Measurements from ENCODE around the gene DNAJC6.
"Not testable (repeated sequence)": the region's sequence is repeated elsewhere in the genome, so short reads cannot be mapped to it uniquely, and the experiment has no call there.

DNAJC6 gene

GRCh38 chr1:65276197-65276939 is 33.0 kb upstream of the DNAJC6 start:
- DNase-seq (ENCODE audit: insufficient read length) = no peak
- no peak for TF ChIP-seq POLR2A (IDR thresholded peaks at IDR 0.05; ENCODE audit: low read depth, low read length)
- TF ChIP-seq POLR2AphosphoS5 (IDR thresholded peaks at IDR 0.05; ENCODE audit: low read depth, low read length) = no peak
- TF ChIP-seq TAF1 (IDR thresholded peaks at IDR 0.05; ENCODE audit: borderline replicate concordance, low read depth, low read length) = no peak
- FAIRE-seq = no peak

- DNase-seq (ENCODE audit: insufficient read length) (no peak), FAIRE-seq (no peak)
- no peak for TF ChIP-seq TAF1 (IDR thresholded peaks at IDR 0.05; ENCODE audit: borderline replicate concordance, low read depth, low read length)
- no peak for TF ChIP-seq POLR2A (IDR thresholded peaks at IDR 0.05; ENCODE audit: low read depth, low read length)
These were observed 31.6 kb upstream of the DNAJC6 start for GRCh38 chr1:65277605-65278347.

- DNase-seq (ENCODE audit: insufficient read length) (no peak), FAIRE-seq (no peak)
- TF ChIP-seq TAF1 (IDR thresholded peaks at IDR 0.05; ENCODE audit: borderline replicate concordance, low read depth, low read length) = no peak
- no peak for TF ChIP-seq POLR2A (IDR thresholded peaks at IDR 0.05; ENCODE audit: low read depth, low read length)
- TF ChIP-seq POLR2AphosphoS5 (IDR thresholded peaks at IDR 0.05; ENCODE audit: low read depth, low read length) = no peak
These were observed 30.8 kb upstream of the DNAJC6 start for GRCh38 chr1:65278376-65279069.

DNA sequence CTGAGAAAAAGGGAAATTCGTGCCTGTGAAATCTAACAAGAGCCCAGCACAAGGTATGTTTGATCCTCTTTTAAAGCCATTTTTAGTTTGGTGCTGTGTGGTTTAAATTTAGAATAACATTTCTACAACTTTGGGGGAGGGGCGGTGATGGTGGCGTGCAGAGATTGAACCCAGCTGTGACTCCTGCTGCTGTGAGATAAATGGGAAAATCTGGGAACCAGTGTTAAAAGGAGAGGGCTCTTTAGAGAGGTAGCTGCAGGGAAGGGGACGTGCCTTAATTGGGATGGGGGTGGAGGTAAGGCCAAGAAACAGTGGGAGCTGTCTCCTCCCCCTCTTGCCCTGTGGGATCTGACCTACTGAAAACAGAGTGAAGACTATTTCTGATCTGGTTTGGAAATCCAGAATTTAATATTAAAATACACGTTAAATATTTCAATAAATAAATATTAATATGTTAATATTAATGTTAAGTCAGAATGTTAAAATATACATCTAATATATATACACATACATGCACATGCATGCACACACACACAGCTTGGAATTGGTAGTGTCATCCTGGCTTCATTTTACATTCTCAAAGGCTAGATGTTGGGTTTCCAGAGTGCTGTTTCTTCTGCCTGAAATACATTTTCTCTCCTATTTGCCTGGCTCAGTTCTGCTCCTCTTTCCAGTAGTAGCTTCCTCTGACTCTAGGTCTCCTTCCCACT is 30.1 kb upstream of the DNAJC6 start:
- DNase-seq (ENCODE audit: insufficient read length) = no peak
- TF ChIP-seq POLR2A (IDR thresholded peaks at IDR 0.05; ENCODE audit: low read depth, low read length) (no peak), POLR2AphosphoS5 (IDR thresholded peaks at IDR 0.05; ENCODE audit: low read depth, low read length) (no peak), TAF1 (IDR thresholded peaks at IDR 0.05; ENCODE audit: borderline replicate concordance, low read depth, low read length) (no peak)
- no peak for FAIRE-seq

- DNase-seq (ENCODE audit: insufficient read length) = no peak
- TF ChIP-seq POLR2A (IDR thresholded peaks at IDR 0.05; ENCODE audit: low read depth, low read length) (no peak), POLR2AphosphoS5 (IDR thresholded peaks at IDR 0.05; ENCODE audit: low read depth, low read length) (no peak), TAF1 (IDR thresholded peaks at IDR 0.05; ENCODE audit: borderline replicate concordance, low read depth, low read length) (no peak)
- FAIRE-seq = no peak
These were observed 27.5 kb upstream of the DNAJC6 start for GRCh38 chr1:65281846-65282245.

- DNase-seq (ENCODE audit: insufficient read length) = no peak
- TF ChIP-seq POLR2A (IDR thresholded peaks at IDR 0.05; ENCODE audit: low read depth, low read length) (no peak), POLR2AphosphoS5 (IDR thresholded peaks at IDR 0.05; ENCODE audit: low read depth, low read length) (no peak), TAF1 (IDR thresholded peaks at IDR 0.05; ENCODE audit: borderline replicate concordance, low read depth, low read length) (no peak)
- FAIRE-seq = no peak
These were observed 25.1 kb upstream of the DNAJC6 start for GRCh38 chr1:65284229-65284628.

- TF ChIP-seq POLR2A (IDR thresholded peaks at IDR 0.05; ENCODE audit: low read depth, low read length) = no peak
- TF ChIP-seq POLR2AphosphoS5 (IDR thresholded peaks at IDR 0.05; ENCODE audit: low read depth, low read length) = no peak
- no peak for TF ChIP-seq TAF1 (IDR thresholded peaks at IDR 0.05; ENCODE audit: borderline replicate concordance, low read depth, low read length)
- peak; percentile 38 for FAIRE-seq
- no peak for DNase-seq (ENCODE audit: insufficient read length)
These were observed 19.9 kb upstream of the DNAJC6 start for GRCh38 chr1:65289449-65289848.

GRCh38 chr1:65291818-65292217 is 17.5 kb upstream of the DNAJC6 start:
- not testable (repeated sequence) for DNase-seq (ENCODE audit: insufficient read length); FAIRE-seq

GRCh38 chr1:65292861-65293593 is 16.3 kb upstream of the DNAJC6 start:
- TF ChIP-seq POLR2AphosphoS5 (IDR thresholded peaks at IDR 0.05; ENCODE audit: low read depth, low read length) (no peak), TAF1 (IDR thresholded peaks at IDR 0.05; ENCODE audit: borderline replicate concordance, low read depth, low read length) (no peak), POLR2A (IDR thresholded peaks at IDR 0.05; ENCODE audit: low read depth, low read length) (no peak)
- FAIRE-seq (no peak), DNase-seq (ENCODE audit: insufficient read length) (no peak)

GRCh38 chr1:65297706-65298105 is 11.6 kb upstream of the DNAJC6 start:
- TF ChIP-seq TAF1 (IDR thresholded peaks at IDR 0.05; ENCODE audit: borderline replicate concordance, low read depth, low read length) = no peak
- TF ChIP-seq POLR2A (IDR thresholded peaks at IDR 0.05; ENCODE audit: low read depth, low read length) = no peak
- TF ChIP-seq POLR2AphosphoS5 (IDR thresholded peaks at IDR 0.05; ENCODE audit: low read depth, low read length) = no peak
- FAIRE-seq (no peak), DNase-seq (ENCODE audit: insufficient read length) (no peak)

- peak; percentile 14 for FAIRE-seq
- no peak for DNase-seq (ENCODE audit: insufficient read length)
- no peak for TF ChIP-seq POLR2AphosphoS5 (IDR thresholded peaks at IDR 0.05; ENCODE audit: low read depth, low read length)
- no peak for TF ChIP-seq TAF1 (IDR thresholded peaks at IDR 0.05; ENCODE audit: borderline replicate concordance, low read depth, low read length)
- no peak for TF ChIP-seq POLR2A (IDR thresholded peaks at IDR 0.05; ENCODE audit: low read depth, low read length)
These were observed 10.0 kb upstream of the DNAJC6 start for GRCh38 chr1:65299328-65299727.
